Uterus (tissue), 4 donors: ENCODE measurements around the gene ITM2A. TPM values are rescaled to one million over a fixed set of nuclear protein-coding genes. Genes with fewer than 3 reads are reported as not detected.

Experiments used
- DNase-seq, 2 donors: peaks; one replicate each; pipeline ENCODE4 v3.0.0-alpha.2; 2019 to 2020
- H3K27ac ChIP-seq, 2 donors: fragments of 200-600 bp; sonication (generic); 1 replicate in 1 of 2; 2 replicates in 1 of 2; pipeline ENCODE4 v1.5.1; 2016 to 2018
- H3K27me3 ChIP-seq, 2 donors: fragments of 200-600 bp; sonication (generic); one replicate each; pipeline ENCODE4 v1.5.1; 2018 to 2019; ENCODE audit warnings: control low read depth in 1 of 2
- H3K36me3 ChIP-seq, 2 donors: fragments of 200-600 bp; sonication (generic); one replicate each; pipeline ENCODE4 v1.5.1; 2019; ENCODE audit warnings: control low read depth in 1 of 2
- H3K4me1 ChIP-seq, 2 donors: fragments of 200-600 bp; sonication (generic); one replicate each; pipeline ENCODE4 v1.5.1; 2018 to 2019; ENCODE audit warnings: control low read depth in 1 of 2
- H3K4me3 ChIP-seq, 2 donors: fragments of 200-600 bp; sonication (generic); 1 replicate in 1 of 2; 2 replicates in 1 of 2; pipeline ENCODE4 v1.5.1; 2018 to 2019; ENCODE audit warnings: mild to moderate bottlenecking in 1 of 2
- H3K9me3 ChIP-seq, 2 donors: fragments of 200-600 bp; sonication (generic); one replicate each; pipeline ENCODE4 v1.5.1; 2019; ENCODE audit warnings: control low read depth in 1 of 2
- CTCF ChIP-seq, 4 experiments: fragments of 200-600 bp in 2 of 4; fragments of 450-650 bp in 2 of 4; sonication (generic) in 2 of 4; IDR thresholded peaks; one replicate each; pipeline ENCODE4 v1.5.1; 2016 to 2019; ENCODE audit warnings: antibody characterized with exemption in 4 of 4, mild to moderate bottlenecking in 2 of 4, moderate library complexity in 1 of 4
- POLR2A ChIP-seq, 2 donors: fragments of 450-650 bp; IDR thresholded peaks; one replicate each; pipeline ENCODE4 v1.6.1; 2016; ENCODE audit warnings: antibody characterized with exemption in 2 of 2, mild to moderate bottlenecking in 1 of 2, moderate library complexity in 1 of 2
- intact Hi-C: fragments of 100-400 bp; cut with DNase I; formaldehyde crosslinking; loops from one replicate; pipeline ENCODE4 v1.15.1; 2023; ENCODE audit warnings: low total_unique reads
- total RNA-seq, 4 donors: library from RNA; depleted of rRNA in 3 of 4; stranded (reverse); fragments of >200 nt in 3 of 4; gene quantifications; one replicate each; pipeline versions ENCODE4 v1.1.0 to v1.2.4, GENCODE V29; 2014 to 2023
- donor health status: DM: yes; HTN: yes; CAD: no.

Gene ITM2A
- total RNA-seq, 4 donors from 2014 or later = 69.7 to 565 (median 94.4) TPM

GRCh38 chrX:79366556-79366872, 620 bp downstream of the ITM2A start:
- Histone ChIP-seq H3K27ac (peak overlapping the region; percentile 59 to 67), H3K4me3 (peak overlapping the region; percentile 17 to 41)
- no peak for TF ChIP-seq POLR2A (IDR thresholded peaks at IDR 0.05)
- no peak for TF ChIP-seq CTCF (IDR thresholded peaks at IDR 0.05)

DNA sequence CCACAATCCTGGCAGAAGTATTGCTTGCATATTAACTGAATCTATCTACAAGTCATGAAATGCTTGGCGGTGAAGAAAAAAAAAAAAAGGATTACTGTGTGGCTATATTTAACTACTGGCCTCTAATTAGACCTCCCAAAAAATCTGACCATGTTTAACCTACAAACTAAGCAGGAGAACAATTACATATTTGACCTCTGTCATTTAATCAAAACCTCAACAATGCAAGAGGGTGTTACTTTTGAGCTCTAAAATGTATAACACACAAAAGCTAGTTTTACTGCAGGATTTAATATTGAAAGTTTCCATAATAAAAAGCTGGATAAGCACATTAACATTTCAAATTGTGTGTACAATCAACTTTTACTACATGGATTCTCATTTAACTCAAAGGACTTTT, 1.5 kb downstream of the ITM2A start:
- DNase-seq = no peak
- intact Hi-C loops = no loop called here
- peak overlapping the region in 1 of 2 donors; percentile 41 for H3K4me3 ChIP-seq
- no peaks in the 10 kb centered on the region for H3K9me3 ChIP-seq
- peak overlapping the region in 1 of 2 donors; percentile 67 for H3K27ac ChIP-seq
- no peaks in the 10 kb centered on the region for H3K27me3 ChIP-seq
- no peaks in the 10 kb centered on the region for H3K4me1 ChIP-seq
- no peak for TF ChIP-seq POLR2A (IDR thresholded peaks at IDR 0.05)
- no peak for TF ChIP-seq CTCF (IDR thresholded peaks at IDR 0.05)
- H3K36me3 ChIP-seq = no peaks in the 10 kb centered on the region

More at GRCh38 chrX:79366556-79366872, 620 bp downstream of the ITM2A start:
- no peaks in the 10 kb centered on the region for H3K9me3 ChIP-seq
- H3K27me3 ChIP-seq = no peaks in the 10 kb centered on the region
- intact Hi-C loops = no loop called here
- peak in 1 of 2 donors; percentile 12 for DNase-seq
- H3K4me1 ChIP-seq = no peaks in the 10 kb centered on the region
- H3K36me3 ChIP-seq = no peaks in the 10 kb centered on the region

DNA sequence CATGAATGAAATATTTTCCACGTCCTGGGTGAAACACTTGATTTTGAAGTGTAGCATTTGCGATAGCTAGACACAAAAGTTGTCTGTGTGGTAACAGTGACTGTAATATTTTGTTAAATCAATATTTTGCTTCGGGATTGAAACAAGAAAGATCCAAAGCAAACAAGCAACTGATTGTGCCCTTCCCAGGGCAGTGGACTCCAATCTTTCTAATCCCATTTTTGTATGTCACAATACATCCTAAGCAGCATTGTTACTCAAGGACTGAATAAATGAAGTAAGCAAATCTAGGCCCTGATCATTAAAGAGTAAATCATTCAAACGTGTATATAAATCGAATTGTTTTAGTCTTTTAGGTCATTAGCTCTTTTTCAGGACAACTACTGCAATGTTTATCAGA, 2.8 kb downstream of the ITM2A start:
- no peaks in the 10 kb centered on the region for H3K36me3 ChIP-seq
- intact Hi-C loops = no loop called here
- H3K27ac ChIP-seq = no peak overlapping the region
- no peaks in the 10 kb centered on the region for H3K9me3 ChIP-seq
- H3K4me1 ChIP-seq = no peaks in the 10 kb centered on the region
- TF ChIP-seq CTCF (IDR thresholded peaks at IDR 0.05) (no peak), POLR2A (IDR thresholded peaks at IDR 0.05) (no peak)
- no peak overlapping the region for H3K4me3 ChIP-seq
- no peaks in the 10 kb centered on the region for H3K27me3 ChIP-seq
- DNase-seq = no peak

- TF ChIP-seq CTCF (IDR thresholded peaks at IDR 0.05) (no peak), POLR2A (IDR thresholded peaks at IDR 0.05) (no peak)
- H3K36me3 ChIP-seq = no peaks in the 10 kb centered on the region
- H3K4me1 ChIP-seq = no peaks in the 10 kb centered on the region
- no peaks in the 10 kb centered on the region for H3K27me3 ChIP-seq
- H3K9me3 ChIP-seq = no peaks in the 10 kb centered on the region
- intact Hi-C loops = no loop called here
- H3K4me3 ChIP-seq = no peak overlapping the region
- H3K27ac ChIP-seq = no peak overlapping the region
- no peak for DNase-seq
Observed at GRCh38 chrX:79361192-79361870, 5.8 kb downstream of the ITM2A start.

- TF ChIP-seq CTCF (IDR thresholded peaks at IDR 0.05) (no peak), POLR2A (IDR thresholded peaks at IDR 0.05) (no peak)
- DNase-seq = no peak
- intact Hi-C loops = no loop called here
- Histone ChIP-seq H3K36me3 (no peaks in the 10 kb centered on the region), H3K9me3 (no peaks in the 10 kb centered on the region), H3K4me1 (no peaks in the 10 kb centered on the region), H3K27me3 (no peaks in the 10 kb centered on the region), H3K27ac (no peak overlapping the region), H3K4me3 (no peak overlapping the region)
Observed at GRCh38 chrX:79336869-79337815, 30.0 kb downstream of the ITM2A start.
